Esophagus squamous epithelium (tissue), 5 donors: ENCODE measurements around the gene NRXN2. TPM values are rescaled to one million over a fixed set of nuclear protein-coding genes. Genes with fewer than 3 reads are reported as not detected.

Experiments
- DNase-seq: peaks from one replicate; lab custom pipeline; 2025; lab: John Stamatoyannopoulos, UW
- H3K27ac ChIP-seq, 4 donors: fragments of 200-600 bp; sonication (generic); one replicate each; pipeline ENCODE4 v1.5.1; 2016 to 2019; ENCODE audit warnings: mild to moderate bottlenecking in 1 of 4
- H3K27me3 ChIP-seq, 4 donors: fragments of 200-600 bp; sonication (generic); 1 replicate in 3 of 4; 2 replicates in 1 of 4; pipeline versions ENCODE4 v1.5.1 to v1.6.0; 2017 to 2021; ENCODE audit warnings: antibody characterized with exemption in 1 of 4
- H3K36me3 ChIP-seq, 3 donors: fragments of 200-600 bp; sonication (generic); one replicate each; pipeline ENCODE4 v1.5.1; 2016 to 2019
- H3K4me1 ChIP-seq, 3 donors: fragments of 200-600 bp; sonication (generic); one replicate each; pipeline ENCODE4 v1.5.1; 2017 to 2019
- H3K4me3 ChIP-seq, 4 donors: fragments of 200-600 bp; sonication (generic); 1 replicate in 3 of 4; 2 replicates in 1 of 4; pipeline ENCODE4 v1.5.1; 2016 to 2019; ENCODE audit warnings: mild to moderate bottlenecking in 2 of 4, moderate library complexity in 1 of 4
- H3K9me3 ChIP-seq, 3 donors: fragments of 200-600 bp; sonication (generic); one replicate each; pipeline ENCODE4 v1.5.1; 2016 to 2019
- CTCF ChIP-seq, 6 experiments: fragments of 450-650 bp in 4 of 6; fragments of 200-600 bp in 2 of 6; sonication (generic) in 2 of 6; IDR thresholded peaks; one replicate each; pipeline ENCODE4 v1.5.1; 2016 to 2019; ENCODE audit warnings: antibody characterized with exemption in 6 of 6, mild to moderate bottlenecking in 4 of 6, moderate library complexity in 4 of 6
- POLR2A ChIP-seq, 4 donors: fragments of 450-650 bp; IDR thresholded peaks; one replicate each; pipeline ENCODE4 v1.6.1; 2017; ENCODE audit warnings: antibody characterized with exemption in 4 of 4, mild to moderate bottlenecking in 4 of 4, moderate library complexity in 3 of 4
- WGBS, 2 donors: methylation state at CpG; one replicate each; pipeline ENCODE4 v1.1.5; 2018; 5-methylcytosine and 5-hydroxymethylcytosine counted together
- intact Hi-C: fragments of 100-400 bp; cut with DNase I; formaldehyde crosslinking; loops from one replicate; pipeline ENCODE4 v1.15.0; 2022
- total RNA-seq, 4 donors: library from RNA; depleted of rRNA; stranded (reverse); fragments of >200 nt; gene quantifications; one replicate each; pipeline ENCODE4 v1.1.0, GENCODE V29; 2016
- donor health status: DM: yes; HTN: yes; CAD: no.

Gene NRXN2
- total RNA-seq, 4 donors from 2014 or later: 0.38 TPM; not detected in 3

- DNase-seq: no peak
- Histone ChIP-seq H3K27ac (no peak overlapping the region), H3K9me3 (no peaks in the 10 kb centered on the region), H3K4me3 (peak overlapping the region in 1 of 4 donors; percentile 88), H3K27me3 (peaks cover 0 to 70% (median under 1%) of the 10 kb centered on the region in 4 donors), H3K4me1 (peaks cover 0 to 12% (median 6%) of the 10 kb centered on the region in 3 donors), H3K36me3 (no peaks in the 10 kb centered on the region)
- TF ChIP-seq POLR2A (IDR thresholded peaks at IDR 0.05) (no peak), CTCF (IDR thresholded peaks at IDR 0.05) (no peak)
- intact Hi-C loops: no loop called here
- WGBS, 2 donors: 13 to 29% methylated on average over 8 to 12 of the region's 36 CpGs
Observed at GRCh38 chr11:64722141-64723065, 594 bp downstream of the NRXN2 start.

- H3K4me1 ChIP-seq: peaks cover 0 to 12% (median 6%) of the 10 kb centered on the region in 3 donors
- WGBS, 2 donors: 42 to 80% methylated on average over 2 of the region's 3 CpGs
- H3K9me3 ChIP-seq: no peaks in the 10 kb centered on the region
- H3K27me3 ChIP-seq: peaks cover 0 to 81% (median 3%) of the 10 kb centered on the region in 4 donors
- no peak for DNase-seq
- TF ChIP-seq CTCF (IDR thresholded peaks at IDR 0.05) (no peak), POLR2A (IDR thresholded peaks at IDR 0.05) (no peak)
- H3K27ac ChIP-seq: no peak overlapping the region
- no peak overlapping the region for H3K4me3 ChIP-seq
- no peaks in the 10 kb centered on the region for H3K36me3 ChIP-seq
- intact Hi-C loops: no loop called here
Observed at GRCh38 chr11:64721359-64721699, 1.7 kb downstream of the NRXN2 start.

GRCh38 chr11:64720640-64721358 lies 2.2 kb downstream of the NRXN2 start:
- no peak for DNase-seq
- 48 to 49% methylated on average over 9 to 11 of the region's 12 CpGs for WGBS, 2 donors
- TF ChIP-seq POLR2A (IDR thresholded peaks at IDR 0.05): no peak
- no peak for TF ChIP-seq CTCF (IDR thresholded peaks at IDR 0.05)

DNA sequence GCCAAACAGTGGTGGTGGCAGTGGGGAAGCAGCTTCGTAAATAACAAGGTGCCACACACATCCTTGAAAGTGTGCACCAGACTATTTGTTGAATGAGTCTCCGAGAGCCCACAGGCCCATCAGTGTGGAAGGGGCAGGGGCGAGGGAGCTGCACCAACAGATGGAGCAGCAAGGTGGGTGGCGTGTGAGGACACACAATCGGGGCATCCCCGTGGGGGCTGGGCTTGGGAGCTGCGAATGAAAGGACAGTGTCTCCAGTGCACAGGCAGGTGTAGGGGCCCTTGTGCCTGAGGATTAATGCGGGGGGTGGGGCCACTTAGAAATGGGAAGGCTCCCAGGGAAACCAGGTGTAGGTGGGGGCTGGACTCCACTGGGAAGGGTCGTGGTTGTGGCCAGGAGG lies 2.8 kb downstream of the NRXN2 start:
- peaks cover 0 to 12% (median 6%) of the 10 kb centered on the region in 3 donors for H3K4me1 ChIP-seq
- 44 to 61% methylated on average over 8 of the region's 9 CpGs for WGBS, 2 donors
- H3K4me3 ChIP-seq: no peak overlapping the region
- no peaks in the 10 kb centered on the region for H3K36me3 ChIP-seq
- DNase-seq: no peak
- no peak overlapping the region for H3K27ac ChIP-seq
- intact Hi-C loops: no loop called here
- H3K27me3 ChIP-seq: peaks cover 0 to 90% (median 11%) of the 10 kb centered on the region in 4 donors
- H3K9me3 ChIP-seq: no peaks in the 10 kb centered on the region
- TF ChIP-seq POLR2A (IDR thresholded peaks at IDR 0.05) (no peak), CTCF (IDR thresholded peaks at IDR 0.05) (no peak)

More at GRCh38 chr11:64720640-64721358, 2.2 kb downstream of the NRXN2 start:
- Histone ChIP-seq H3K9me3 (no peaks in the 10 kb centered on the region), H3K27me3 (peaks cover 0 to 84% (median 6%) of the 10 kb centered on the region in 4 donors), H3K4me3 (no peak overlapping the region), H3K27ac (no peak overlapping the region), H3K4me1 (peaks cover 0 to 12% (median 6%) of the 10 kb centered on the region in 3 donors), H3K36me3 (no peaks in the 10 kb centered on the region)
- intact Hi-C loops: no loop called here
